Esophagus muscularis mucosa (tissue), 4 donors: Measurements from ENCODE around the gene PLCG2.

Experiments
- CTCF ChIP-seq, 3 experiments: fragments of 200-600 bp in 2 of 3; fragments of 450-650 bp in 1 of 3; sonication (generic) in 2 of 3; IDR thresholded peaks; one replicate each; pipeline ENCODE4 v1.5.1; 2017 to 2019; ENCODE audit warnings: antibody characterized with exemption in 3 of 3, mild to moderate bottlenecking in 2 of 3, moderate library complexity in 1 of 3
- EP300 ChIP-seq: sonication (generic); formaldehyde crosslinking; IDR thresholded peaks from one replicate; pipeline ENCODE4 v1.6.1; 2017; ENCODE audit warnings: antibody characterized with exemption
- POLR2A ChIP-seq: fragments of 450-650 bp; IDR thresholded peaks from one replicate; pipeline ENCODE4 v1.6.1; 2017; ENCODE audit warnings: antibody characterized with exemption, moderate library complexity, mild to moderate bottlenecking, low read depth

- no peak for TF ChIP-seq CTCF (IDR thresholded peaks at IDR 0.05)
- TF ChIP-seq POLR2A: no peak
- TF ChIP-seq EP300: no peak
Observed at GRCh38 chr16:81929841-81930240, 150.8 kb downstream of the PLCG2 start.
